Endodermal cell (in vitro differentiated cells): ENCODE measurements around the gene TMEM207. TPM values are rescaled to one million over a fixed set of nuclear protein-coding genes. Genes with fewer than 3 reads are reported as not detected.

Source experiments
- DNase-seq: peaks from one replicate; pipeline ENCODE4 v3.0.0-alpha.2; 2017
- H3K27ac ChIP-seq: 2 replicates; pipeline ENCODE4 v1.5.1; 2013; ENCODE audit warnings: mild to moderate bottlenecking, low read depth, low read length, moderate library complexity
- H3K27me3 ChIP-seq: 2 replicates; pipeline ENCODE4 v1.6.1; 2013; ENCODE audit warnings: mild to moderate bottlenecking, low read length, moderate library complexity; ENCODE audit not compliant: insufficient read depth, control insufficient read depth, poor library complexity, severe bottlenecking
- H3K36me3 ChIP-seq: 2 replicates; pipeline ENCODE4 v1.7.0; 2013; ENCODE audit warnings: mild to moderate bottlenecking, low read length, moderate library complexity; ENCODE audit not compliant: control insufficient read depth, insufficient read depth
- H3K4me1 ChIP-seq: one replicate; pipeline ENCODE4 v1.7.0; 2013; ENCODE audit warnings: low read length; ENCODE audit not compliant: control insufficient read depth, insufficient read depth
- H3K4me3 ChIP-seq: 2 replicates; pipeline ENCODE4 v1.5.1; 2013; ENCODE audit warnings: mild to moderate bottlenecking, low read length, moderate library complexity
- H3K9ac ChIP-seq: 2 replicates; pipeline ENCODE4 v1.6.1; 2013; ENCODE audit warnings: mild to moderate bottlenecking, low read length, moderate library complexity; ENCODE audit not compliant: poor library complexity, severe bottlenecking; ENCODE audit errors: extremely low read depth
- H3K9me3 ChIP-seq: 2 replicates; pipeline ENCODE4 v1.6.1; 2013; ENCODE audit warnings: mild to moderate bottlenecking, low read length, moderate library complexity; ENCODE audit not compliant: control insufficient read depth
- H3K27ac Mint-ChIP-seq: 2 replicates; pipeline ENCODE4 v1.8.0; 2020; ENCODE audit warnings: mixed read lengths
- H3K27me3 Mint-ChIP-seq: 2 replicates; pipeline ENCODE4 v1.8.0; 2021; ENCODE audit warnings: mild to moderate bottlenecking, mixed read lengths; ENCODE audit not compliant: insufficient read depth
- H3K36me3 Mint-ChIP-seq: 2 replicates; pipeline ENCODE4 v1.8.0; 2020; ENCODE audit warnings: low read depth, mixed read lengths
- H3K4me1 Mint-ChIP-seq: 2 replicates; pipeline ENCODE4 v1.8.0; 2020; ENCODE audit warnings: mixed read lengths
- H3K4me3 Mint-ChIP-seq: 2 replicates; pipeline ENCODE4 v1.8.0; 2020; ENCODE audit warnings: mild to moderate bottlenecking, moderate library complexity, mixed read lengths
- H3K9me3 Mint-ChIP-seq: 2 replicates; pipeline ENCODE4 v1.8.0; 2020; ENCODE audit warnings: mild to moderate bottlenecking, mixed read lengths
- CTCF ChIP-seq: fragments of 200-600 bp; sonication (generic); conservative IDR thresholded peaks from 2 replicates; pipeline ENCODE4 v1.5.0; 2021; ENCODE audit warnings: antibody characterized with exemption, mild to moderate bottlenecking
- WGBS, 2 experiments: methylation state at CpG; one replicate each; pipeline versions ENCODE4 v1.1.5 to v1.1.7; 2013; ENCODE audit warnings: missing lambda C conversion rate in 2 of 2, mixed read lengths in 1 of 2; ENCODE audit not compliant: insufficient coverage in 1 of 2, insufficient read length in 1 of 2; 5-methylcytosine and 5-hydroxymethylcytosine counted together
- total RNA-seq, 2 donors: library from RNA; stranded (reverse); fragmentation: NEBNext Ultra II Directional in 1 of 2; extraction: Animal tissue kit (Norgen Biotek cat#: 25700) in 1 of 2; gene quantifications; 2 replicates in 1 of 2; 3 replicates in 1 of 2; pipeline ENCODE4 v1.2.1, GENCODE V29; 2021

The TMEM207 gene
- total RNA-seq, 2 donors from 2014 or later = not detected

GRCh38 chr3:190497811-190498210 lies 48.1 kb upstream of the TMEM207 start:
- Mint-ChIP-seq H3K4me1 (peaks cover 1% of the 10 kb centered on the region), H3K36me3 (no peaks in the 10 kb centered on the region), H3K4me3 (no peak overlapping the region), H3K27ac (no peak overlapping the region), H3K9me3 (no peaks in the 10 kb centered on the region), H3K27me3 (no peaks in the 10 kb centered on the region)
- DNase-seq = no peak
- no peaks in the 10 kb centered on the region for H3K9me3 ChIP-seq
- WGBS, 2 experiments = 95 to 96% methylated on average over 3 of the region's 3 CpGs
- H3K9ac ChIP-seq = no peak overlapping the region
- H3K27me3 ChIP-seq = no peaks in the 10 kb centered on the region
- no peak overlapping the region for H3K27ac ChIP-seq
- no peaks in the 10 kb centered on the region for H3K36me3 ChIP-seq
- no peak overlapping the region for H3K4me3 ChIP-seq
- no peak for TF ChIP-seq CTCF
- no peaks in the 10 kb centered on the region for H3K4me1 ChIP-seq

- H3K4me3 Mint-ChIP-seq = no peak overlapping the region
- no peaks in the 10 kb centered on the region for H3K9me3 Mint-ChIP-seq
- no peaks in the 10 kb centered on the region for H3K36me3 ChIP-seq
- 67 to 68% methylated on average over 1 of the region's 1 CpG for WGBS, 2 experiments
- H3K4me1 ChIP-seq = no peaks in the 10 kb centered on the region
- H3K4me1 Mint-ChIP-seq = peaks cover 1% of the 10 kb centered on the region
- H3K9me3 ChIP-seq = no peaks in the 10 kb centered on the region
- no peaks in the 10 kb centered on the region for H3K27me3 ChIP-seq
- no peak for TF ChIP-seq CTCF
- no peak overlapping the region for H3K27ac Mint-ChIP-seq
- H3K36me3 Mint-ChIP-seq = no peaks in the 10 kb centered on the region
- DNase-seq = no peak
- no peaks in the 10 kb centered on the region for H3K27me3 Mint-ChIP-seq
- no peak overlapping the region for H3K27ac ChIP-seq
- H3K9ac ChIP-seq = no peak overlapping the region
- no peak overlapping the region for H3K4me3 ChIP-seq
These were observed 47.2 kb upstream of the TMEM207 start for GRCh38 chr3:190496859-190497258.

DNA sequence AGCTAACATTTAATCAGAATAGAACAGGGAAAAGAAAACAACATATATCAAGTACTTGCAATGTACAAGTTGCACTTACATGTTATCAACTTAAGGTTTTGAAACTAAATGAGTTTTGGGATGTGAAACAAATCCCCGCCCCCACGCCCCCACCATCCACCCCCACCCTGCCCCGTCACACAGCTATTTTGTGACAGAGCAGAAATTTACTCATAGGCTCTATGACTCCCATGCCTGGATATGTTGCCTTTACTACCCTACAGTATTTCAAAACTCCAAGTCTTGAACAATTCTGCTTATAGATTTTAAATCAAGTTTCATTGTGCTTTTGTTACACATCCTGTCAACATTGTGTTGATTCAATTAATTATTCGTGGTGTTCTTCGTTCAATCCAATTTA lies 46.1 kb upstream of the TMEM207 start:
- no peak for TF ChIP-seq CTCF
- H3K36me3 Mint-ChIP-seq = no peaks in the 10 kb centered on the region
- peaks cover 1% of the 10 kb centered on the region for H3K4me1 Mint-ChIP-seq
- H3K27me3 ChIP-seq = no peaks in the 10 kb centered on the region
- no peaks in the 10 kb centered on the region for H3K9me3 ChIP-seq
- WGBS, 2 experiments = 91% methylated on average over 3 of the region's 5 CpGs; no CpG with 5 or more reads in 1 of the 2 experiments
- H3K27ac Mint-ChIP-seq = no peak overlapping the region
- no peak overlapping the region for H3K4me3 ChIP-seq
- H3K27ac ChIP-seq = no peak overlapping the region
- DNase-seq = no peak
- H3K9ac ChIP-seq = no peak overlapping the region
- no peaks in the 10 kb centered on the region for H3K9me3 Mint-ChIP-seq
- H3K27me3 Mint-ChIP-seq = no peaks in the 10 kb centered on the region
- no peaks in the 10 kb centered on the region for H3K4me1 ChIP-seq
- no peak overlapping the region for H3K4me3 Mint-ChIP-seq
- H3K36me3 ChIP-seq = no peaks in the 10 kb centered on the region
